Measurements from ENCODE around the gene GMPPA.

- TF ChIP-seq POLR2A (IDR thresholded peaks at IDR 0.05; ENCODE audit: low read depth, low read length) = no peak
- no peak for TF ChIP-seq POLR2AphosphoS5 (IDR thresholded peaks at IDR 0.05; ENCODE audit: low read depth, low read length)
- TF ChIP-seq TAF1 (IDR thresholded peaks at IDR 0.05; ENCODE audit: borderline replicate concordance, low read depth, low read length) = no peak
These were observed 23.7 kb downstream of the GMPPA start for GRCh38 chr2:219522111-219523030.
